A549 (cell line): ENCODE data around the gene GPR183.

Experiments used
- CHD4 ChIP-seq: fragments of 200-600 bp; sonication (generic); IDR thresholded peaks from 2 replicates; pipeline ENCODE4 v1.6.1; 2016; ENCODE audit warnings: antibody characterized with exemption, mild to moderate bottlenecking, borderline replicate concordance
- CTCF ChIP-seq: fragments of >200 bp; sonication (Bioruptor Twin); formaldehyde crosslinking; IDR thresholded peaks from 3 replicates; pipeline ENCODE4 v1.5.1; 2016
- EP300 ChIP-seq, 2 experiments: fragments of >200 bp; sonication (Bioruptor Twin); formaldehyde crosslinking; IDR thresholded peaks; 2 replicates in 1 of 2; 3 replicates in 1 of 2; pipeline ENCODE4 v1.6.1; 2016 to 2017
- JUN ChIP-seq, 2 experiments: fragments of >200 bp; sonication (Bioruptor Twin); formaldehyde crosslinking; IDR thresholded peaks; 2 replicates in 1 of 2; 3 replicates in 1 of 2; pipeline ENCODE4 v1.6.1; 2016 to 2017
- KDM5A ChIP-seq: fragments of 200-600 bp; sonication (generic); IDR thresholded peaks from 2 replicates; pipeline ENCODE4 v1.6.1; 2016; ENCODE audit warnings: antibody characterized with exemption, mild to moderate bottlenecking
- MAZ ChIP-seq: fragments of 150-350 bp; IDR thresholded peaks from 2 replicates; pipeline ENCODE4 v1.6.1; 2014; ENCODE audit warnings: antibody characterized with exemption, low read depth, low read length, borderline replicate concordance
- MYC ChIP-seq: IDR thresholded peaks from 2 replicates; pipeline ENCODE4 v1.6.1; 2012; ENCODE audit warnings: mild to moderate bottlenecking, inconsistent platforms, low read length, improper control_type of control experiment, borderline replicate concordance
- NR3C1 ChIP-seq: fragments of >200 bp; sonication (Bioruptor Twin); formaldehyde crosslinking; IDR thresholded peaks from 3 replicates; pipeline ENCODE4 v1.6.1; 2017
- POLR2A ChIP-seq: IDR thresholded peaks from 2 replicates; pipeline ENCODE4 v1.6.1; 2012; ENCODE audit warnings: mild to moderate bottlenecking, low read length
- POLR2AphosphoS2 ChIP-seq: conservative IDR thresholded peaks from 2 replicates; pipeline ENCODE4 v1.6.1; 2012; ENCODE audit warnings: low read length, improper control_type of control experiment, inconsistent platforms
- TF ChIP-seq, protein P1 (sequence below): fragments of 150-350 bp; IDR thresholded peaks from 2 replicates; pipeline ENCODE4 v1.6.1; 2014; ENCODE audit warnings: low read depth, mild to moderate bottlenecking, low read length
- TF ChIP-seq, protein P2 (sequence below): fragments of 200-600 bp; sonication (generic); IDR thresholded peaks from 2 replicates; pipeline ENCODE4 v1.6.1; 2016; ENCODE audit warnings: antibody characterized with exemption, mild to moderate bottlenecking, moderate library complexity

DNA sequence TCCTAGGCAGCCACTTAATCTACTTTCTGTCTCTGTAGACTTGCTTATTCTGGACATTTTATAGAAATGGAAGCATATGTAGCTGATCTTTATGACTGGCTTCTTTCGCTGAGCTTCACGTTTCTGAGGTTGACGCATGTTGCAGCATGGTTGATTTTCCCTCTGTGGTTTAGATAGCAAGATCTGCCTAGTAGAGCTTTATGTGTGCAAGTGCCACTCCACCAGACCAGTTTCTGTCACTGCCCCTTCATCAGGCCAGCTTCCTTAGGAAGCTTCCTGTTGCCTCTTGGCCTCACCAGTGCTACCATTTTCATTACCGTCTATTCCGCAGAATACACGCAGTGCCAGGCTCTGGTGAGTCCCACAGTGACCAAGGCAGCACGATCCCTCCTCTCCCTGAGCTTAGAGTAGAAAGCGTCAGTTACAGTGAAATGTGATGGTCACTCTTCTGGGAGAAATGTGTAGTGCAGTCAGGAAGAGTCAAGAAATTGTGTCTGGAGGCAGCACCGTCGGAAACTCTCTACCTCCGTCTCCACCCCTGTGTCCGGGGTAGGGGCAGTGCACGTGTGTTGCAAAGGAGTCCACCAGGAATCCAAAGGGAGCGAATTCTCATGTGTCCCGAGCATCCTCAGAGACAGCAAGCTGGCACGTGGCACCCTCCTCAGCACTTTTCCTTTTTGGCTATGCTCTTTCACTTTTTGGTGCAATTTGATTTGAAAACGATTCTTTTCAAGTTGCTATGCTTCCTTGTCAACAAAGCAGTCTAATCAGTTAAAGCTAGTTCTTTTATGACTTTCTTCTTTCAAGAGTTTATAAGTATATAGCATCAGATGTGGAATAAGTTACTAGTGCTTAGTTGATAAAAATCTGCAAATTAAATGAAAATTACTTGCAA lies 45.4 kb upstream of the GPR183 start:
- TF ChIP-seq NR3C1: no peak
- TF ChIP-seq, protein P1, sequence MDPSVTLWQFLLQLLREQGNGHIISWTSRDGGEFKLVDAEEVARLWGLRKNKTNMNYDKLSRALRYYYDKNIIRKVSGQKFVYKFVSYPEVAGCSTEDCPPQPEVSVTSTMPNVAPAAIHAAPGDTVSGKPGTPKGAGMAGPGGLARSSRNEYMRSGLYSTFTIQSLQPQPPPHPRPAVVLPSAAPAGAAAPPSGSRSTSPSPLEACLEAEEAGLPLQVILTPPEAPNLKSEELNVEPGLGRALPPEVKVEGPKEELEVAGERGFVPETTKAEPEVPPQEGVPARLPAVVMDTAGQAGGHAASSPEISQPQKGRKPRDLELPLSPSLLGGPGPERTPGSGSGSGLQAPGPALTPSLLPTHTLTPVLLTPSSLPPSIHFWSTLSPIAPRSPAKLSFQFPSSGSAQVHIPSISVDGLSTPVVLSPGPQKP: no peak
- no peak for TF ChIP-seq POLR2A
- no peak for TF ChIP-seq CTCF
- no peak for TF ChIP-seq CHD4
- TF ChIP-seq POLR2AphosphoS2: no peak
- TF ChIP-seq EP300 (IDR thresholded peaks at IDR 0.05): no peak
- TF ChIP-seq, protein P2, sequence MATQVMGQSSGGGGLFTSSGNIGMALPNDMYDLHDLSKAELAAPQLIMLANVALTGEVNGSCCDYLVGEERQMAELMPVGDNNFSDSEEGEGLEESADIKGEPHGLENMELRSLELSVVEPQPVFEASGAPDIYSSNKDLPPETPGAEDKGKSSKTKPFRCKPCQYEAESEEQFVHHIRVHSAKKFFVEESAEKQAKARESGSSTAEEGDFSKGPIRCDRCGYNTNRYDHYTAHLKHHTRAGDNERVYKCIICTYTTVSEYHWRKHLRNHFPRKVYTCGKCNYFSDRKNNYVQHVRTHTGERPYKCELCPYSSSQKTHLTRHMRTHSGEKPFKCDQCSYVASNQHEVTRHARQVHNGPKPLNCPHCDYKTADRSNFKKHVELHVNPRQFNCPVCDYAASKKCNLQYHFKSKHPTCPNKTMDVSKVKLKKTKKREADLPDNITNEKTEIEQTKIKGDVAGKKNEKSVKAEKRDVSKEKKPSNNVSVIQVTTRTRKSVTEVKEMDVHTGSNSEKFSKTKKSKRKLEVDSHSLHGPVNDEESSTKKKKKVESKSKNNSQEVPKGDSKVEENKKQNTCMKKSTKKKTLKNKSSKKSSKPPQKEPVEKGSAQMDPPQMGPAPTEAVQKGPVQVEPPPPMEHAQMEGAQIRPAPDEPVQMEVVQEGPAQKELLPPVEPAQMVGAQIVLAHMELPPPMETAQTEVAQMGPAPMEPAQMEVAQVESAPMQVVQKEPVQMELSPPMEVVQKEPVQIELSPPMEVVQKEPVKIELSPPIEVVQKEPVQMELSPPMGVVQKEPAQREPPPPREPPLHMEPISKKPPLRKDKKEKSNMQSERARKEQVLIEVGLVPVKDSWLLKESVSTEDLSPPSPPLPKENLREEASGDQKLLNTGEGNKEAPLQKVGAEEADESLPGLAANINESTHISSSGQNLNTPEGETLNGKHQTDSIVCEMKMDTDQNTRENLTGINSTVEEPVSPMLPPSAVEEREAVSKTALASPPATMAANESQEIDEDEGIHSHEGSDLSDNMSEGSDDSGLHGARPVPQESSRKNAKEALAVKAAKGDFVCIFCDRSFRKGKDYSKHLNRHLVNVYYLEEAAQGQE: no peak
- TF ChIP-seq MAZ: no peak
- no peak for TF ChIP-seq MYC
- no peak for TF ChIP-seq KDM5A
- no peak for TF ChIP-seq JUN (IDR thresholded peaks at IDR 0.05)
